ENCODE data around the gene TNRC6C.

DNA sequence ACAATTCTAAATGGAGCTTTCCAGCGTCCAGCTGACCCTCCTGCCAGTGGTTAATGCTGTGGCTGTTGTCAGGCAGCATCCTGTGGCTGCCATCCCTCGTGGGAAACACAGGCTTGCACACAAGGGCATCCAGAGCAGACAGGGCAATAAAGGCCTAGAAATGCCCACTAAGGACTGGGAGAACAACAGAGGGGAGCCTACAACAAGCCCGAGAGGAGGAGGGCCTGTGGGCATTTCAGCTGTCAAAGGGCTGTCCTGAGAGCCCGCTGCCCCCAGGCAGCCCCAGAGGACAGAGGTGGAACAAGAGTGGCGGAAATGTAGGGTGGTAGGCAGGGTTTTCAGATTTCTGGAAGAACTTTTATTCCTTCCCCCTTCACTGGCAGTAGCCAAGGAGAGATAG lies 81.1 kb downstream of the TNRC6C start:
- TF ChIP-seq, protein P1, sequence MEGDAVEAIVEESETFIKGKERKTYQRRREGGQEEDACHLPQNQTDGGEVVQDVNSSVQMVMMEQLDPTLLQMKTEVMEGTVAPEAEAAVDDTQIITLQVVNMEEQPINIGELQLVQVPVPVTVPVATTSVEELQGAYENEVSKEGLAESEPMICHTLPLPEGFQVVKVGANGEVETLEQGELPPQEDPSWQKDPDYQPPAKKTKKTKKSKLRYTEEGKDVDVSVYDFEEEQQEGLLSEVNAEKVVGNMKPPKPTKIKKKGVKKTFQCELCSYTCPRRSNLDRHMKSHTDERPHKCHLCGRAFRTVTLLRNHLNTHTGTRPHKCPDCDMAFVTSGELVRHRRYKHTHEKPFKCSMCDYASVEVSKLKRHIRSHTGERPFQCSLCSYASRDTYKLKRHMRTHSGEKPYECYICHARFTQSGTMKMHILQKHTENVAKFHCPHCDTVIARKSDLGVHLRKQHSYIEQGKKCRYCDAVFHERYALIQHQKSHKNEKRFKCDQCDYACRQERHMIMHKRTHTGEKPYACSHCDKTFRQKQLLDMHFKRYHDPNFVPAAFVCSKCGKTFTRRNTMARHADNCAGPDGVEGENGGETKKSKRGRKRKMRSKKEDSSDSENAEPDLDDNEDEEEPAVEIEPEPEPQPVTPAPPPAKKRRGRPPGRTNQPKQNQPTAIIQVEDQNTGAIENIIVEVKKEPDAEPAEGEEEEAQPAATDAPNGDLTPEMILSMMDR (IDR thresholded peaks at IDR 0.05; ENCODE audit: insufficient read depth, low read length, poor library complexity, severe bottlenecking), result no peak
- no peak for TF ChIP-seq EZH2phosphoT487 (conservative IDR thresholded peaks at IDR 0.05; ENCODE audit: low read length)

Data from SU-DHL-6 (cell line).